Activated CD4-positive, alpha-beta T cell treated with anti-CD3 and anti-CD28 coated beads, Interleukin-10, Interleukin-2, amounts not matched to agents 100 ng/mL and 50 ng/mL, durations not matched to agents 16 hours and 8 hours (primary cell): ENCODE results near the gene TNS4.

Experiments
- DNase-seq: peaks from one replicate; pipeline ENCODE4 v3.0.0-alpha.2; 2020

The TNS4 gene

GRCh38 chr17:40516581-40517285 lies 15.3 kb upstream of the TNS4 start:
- DNase-seq: peak; percentile 93

GRCh38 chr17:40515491-40516041 lies 14.1 kb upstream of the TNS4 start:
- DNase-seq: peak; percentile 87

GRCh38 chr17:40515011-40515410 lies 13.6 kb upstream of the TNS4 start:
- DNase-seq: no peak

- DNase-seq: no peak
Observed at GRCh38 chr17:40514013-40514875, 12.8 kb upstream of the TNS4 start.

- DNase-seq: no peak
Observed at GRCh38 chr17:40511667-40512220, 10.3 kb upstream of the TNS4 start.

GRCh38 chr17:40511136-40511535 lies 9.7 kb upstream of the TNS4 start:
- DNase-seq: no peak

GRCh38 chr17:40510328-40510648 lies 8.9 kb upstream of the TNS4 start:
- DNase-seq: no peak

GRCh38 chr17:40509626-40510327 lies 8.4 kb upstream of the TNS4 start:
- no peak for DNase-seq

- DNase-seq: no peak
Observed at GRCh38 chr17:40506786-40507185, 5.4 kb upstream of the TNS4 start.

GRCh38 chr17:40503154-40503553 lies 1.7 kb upstream of the TNS4 start:
- no peak for DNase-seq

GRCh38 chr17:40502716-40503115 lies 1.3 kb upstream of the TNS4 start:
- no peak for DNase-seq

GRCh38 chr17:40500709-40501108 lies 714 bp downstream of the TNS4 start:
- DNase-seq: no peak

- DNase-seq: no peak
Observed at GRCh38 chr17:40500190-40500589, 1.2 kb downstream of the TNS4 start.

- no peak for DNase-seq
Observed at GRCh38 chr17:40499551-40500189, 1.8 kb downstream of the TNS4 start.

GRCh38 chr17:40498281-40499084 lies 2.9 kb downstream of the TNS4 start:
- DNase-seq: no peak

GRCh38 chr17:40497695-40498094 lies 3.7 kb downstream of the TNS4 start:
- DNase-seq: no peak

- DNase-seq: no peak
Observed at GRCh38 chr17:40496634-40497420, 4.6 kb downstream of the TNS4 start.

GRCh38 chr17:40496170-40496569 lies 5.3 kb downstream of the TNS4 start:
- DNase-seq: no peak

- DNase-seq: no peak
Observed at GRCh38 chr17:40495140-40495539, 6.3 kb downstream of the TNS4 start.

- no peak for DNase-seq
Observed at GRCh38 chr17:40493697-40494096, 7.7 kb downstream of the TNS4 start.

GRCh38 chr17:40491486-40491885 lies 9.9 kb downstream of the TNS4 start:
- DNase-seq: no peak
